ENCODE results near the gene SLC22A31.

Gene SLC22A31

DNA sequence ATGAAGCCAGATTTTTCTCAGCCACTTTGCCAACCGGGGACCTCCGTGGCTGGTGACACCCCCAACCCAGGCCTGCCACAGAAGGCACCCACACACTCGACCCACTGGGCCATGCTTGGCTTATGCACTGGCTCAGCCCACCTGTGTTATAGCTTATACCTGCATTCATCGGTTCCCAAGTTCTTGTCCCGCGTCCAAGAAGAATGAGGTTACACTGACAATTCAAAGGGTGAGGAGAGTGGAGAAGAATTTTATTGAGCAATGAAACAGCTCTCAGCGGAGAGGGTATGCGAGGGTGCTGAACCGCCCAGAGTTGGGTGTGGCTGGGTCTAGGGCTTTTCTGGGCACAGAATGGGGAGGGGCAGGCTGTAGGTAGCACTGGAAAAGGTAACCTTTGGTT, 51.0 kb downstream of the SLC22A31 start:
- no peak for DNase-seq (ENCODE audit: low spot score)

DNA sequence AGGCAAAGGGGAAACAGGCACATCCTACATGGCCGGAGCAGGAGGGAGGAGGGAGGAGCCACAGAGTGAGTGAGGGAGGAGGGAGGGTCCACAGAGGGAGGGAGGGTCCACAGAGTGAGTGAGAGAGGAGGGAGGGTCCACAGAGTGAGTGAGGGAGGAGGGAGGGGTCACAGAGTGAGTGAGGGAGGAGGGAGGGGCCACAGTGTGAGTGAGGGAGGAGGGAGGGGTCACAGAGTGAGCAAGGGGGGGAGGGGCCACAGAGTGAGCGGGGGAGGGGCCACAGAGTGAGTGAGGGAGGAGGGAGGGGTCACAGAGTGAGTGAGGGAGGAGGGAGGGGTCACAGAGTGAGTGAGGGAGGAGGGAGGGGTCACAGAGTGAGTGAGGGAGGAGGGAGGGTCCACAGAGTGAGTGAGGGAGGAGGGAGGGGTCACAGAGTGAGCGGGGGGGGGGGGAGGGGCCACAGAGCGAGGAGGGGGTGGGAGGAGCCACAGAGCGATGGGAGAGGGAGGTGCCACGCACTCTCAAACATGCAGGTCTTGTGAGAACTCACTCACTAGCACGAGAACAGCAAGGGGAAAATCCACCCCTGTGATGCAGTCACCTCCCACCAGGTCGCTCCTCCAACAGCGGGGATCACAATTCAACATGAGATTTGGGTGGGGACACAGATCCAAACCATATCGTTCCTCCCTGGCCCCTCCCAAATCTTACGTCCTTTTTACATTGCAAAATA, 53.1 kb downstream of the SLC22A31 start:
- DNase-seq (ENCODE audit: low spot score): no peak

DNA sequence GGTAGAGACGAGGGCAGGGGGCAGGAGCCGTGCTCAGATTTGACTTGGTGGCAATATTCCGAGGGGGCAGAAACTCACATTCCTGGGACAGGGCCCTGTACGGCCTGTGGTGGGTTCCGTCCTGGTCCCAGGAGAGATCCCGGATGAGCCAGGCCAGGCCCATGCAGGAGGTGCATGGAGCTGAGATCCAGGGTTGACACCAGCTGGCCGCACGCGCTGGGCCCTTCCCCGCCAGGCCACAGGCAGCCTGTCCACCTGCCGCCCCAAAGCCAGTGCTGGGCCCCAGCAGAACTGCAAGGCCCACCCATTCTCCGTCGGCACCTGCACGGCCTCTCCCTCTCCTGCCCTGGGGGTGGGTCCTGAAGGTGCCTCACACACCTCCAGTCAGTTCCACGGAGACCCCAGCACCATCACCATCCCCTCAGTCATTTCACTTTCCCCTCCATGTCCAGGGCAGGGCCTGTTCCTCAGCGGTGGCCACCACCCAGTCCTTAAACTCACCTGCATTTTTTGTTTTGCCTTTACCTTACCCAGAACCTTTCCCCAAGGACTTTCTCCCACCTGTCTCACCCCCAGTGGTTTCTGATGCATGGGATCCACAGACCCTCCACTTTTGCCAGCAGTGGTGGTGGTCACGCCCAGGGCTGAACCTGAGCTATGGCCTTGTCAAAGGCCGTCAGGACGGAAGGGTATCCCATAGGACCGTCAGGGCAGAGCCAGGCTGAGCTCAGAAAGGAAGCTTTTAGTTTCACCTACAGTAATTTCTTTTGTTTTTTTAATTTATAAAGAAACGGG, 53.9 kb downstream of the SLC22A31 start:
- DNase-seq (ENCODE audit: low spot score): no peak
